Erythroblast (primary cell): ENCODE data around the gene EPN3.

ENCODE experiments used
- GATA1 ChIP-seq: IDR thresholded peaks from 2 replicates; pipeline ENCODE4 v1.6.1; 2011; ENCODE audit warnings: low read depth, mild to moderate bottlenecking, control low read depth, low read length, moderate library complexity
- POLR2A ChIP-seq: IDR thresholded peaks from 2 replicates; pipeline ENCODE4 v1.6.1; 2011; ENCODE audit warnings: mild to moderate bottlenecking, low read length

- no peak for TF ChIP-seq POLR2A
- no peak for TF ChIP-seq GATA1
Observed at GRCh38 chr17:50561746-50562141, 29.2 kb downstream of the EPN3 start.
